HepG2 (cell line): ENCODE data around the gene RABGAP1. TPM values are rescaled to one million over a fixed set of nuclear protein-coding genes. Genes with fewer than 3 reads are reported as not detected.
A peak's percentile ranks its signal among the peaks of the same experiment; 100 is the strongest.

Experiments
- CAMTA2 ChIP-seq: sonication (generic); formaldehyde crosslinking; IDR thresholded peaks from 2 replicates; pipeline ENCODE4 v1.4.0; 2020; ENCODE audit warnings: mild to moderate bottlenecking, missing genetic modification reagents, borderline replicate concordance
- JUNB ChIP-seq: sonication (generic); formaldehyde crosslinking; IDR thresholded peaks from 2 replicates; pipeline ENCODE4 v1.8.0; 2022; ENCODE audit warnings: missing genetic modification reagents, mild to moderate bottlenecking, borderline replicate concordance
- LCORL ChIP-seq, 2 experiments: fragments of 450-650 bp in 1 of 2; sonication (generic) in 1 of 2; formaldehyde crosslinking in 1 of 2; IDR thresholded peaks; 2 replicates each; pipeline versions ENCODE4 v1.5.0 to v1.6.1; 2017 to 2020; ENCODE audit warnings: antibody characterized with exemption in 1 of 2, missing genetic modification reagents in 1 of 2
- REXO4 ChIP-seq: sonication (generic); formaldehyde crosslinking; IDR thresholded peaks from 2 replicates; pipeline ENCODE4 v1.8.0; 2022; ENCODE audit warnings: missing genetic modification reagents, mild to moderate bottlenecking, borderline replicate concordance
- ZMYM3 ChIP-seq: sonication (generic); formaldehyde crosslinking; IDR thresholded peaks from 2 replicates; pipeline ENCODE4 v1.5.1; 2020; ENCODE audit warnings: mild to moderate bottlenecking, missing genetic modification reagents
- ZNF343 ChIP-seq: sonication (generic); formaldehyde crosslinking; IDR thresholded peaks from 2 replicates; pipeline ENCODE4 v1.4.0; 2020; ENCODE audit warnings: mild to moderate bottlenecking, missing genetic modification reagents
- ZNF430 ChIP-seq: sonication (generic); formaldehyde crosslinking; IDR thresholded peaks from 2 replicates; pipeline ENCODE4 v1.9.0; 2021; ENCODE audit warnings: mild to moderate bottlenecking, missing genetic modification reagents
- ZNF501 ChIP-seq: sonication (generic); formaldehyde crosslinking; IDR thresholded peaks from 2 replicates; pipeline ENCODE4 v1.5.1; 2020; ENCODE audit warnings: mild to moderate bottlenecking, moderate library complexity, missing genetic modification reagents
- ZNF605 ChIP-seq: sonication (generic); formaldehyde crosslinking; IDR thresholded peaks from 2 replicates; pipeline ENCODE4 v1.8.0; 2022; ENCODE audit warnings: mild to moderate bottlenecking, missing genetic modification reagents
- ZNF776 ChIP-seq: sonication (generic); formaldehyde crosslinking; IDR thresholded peaks from 2 replicates; pipeline ENCODE4 v1.4.0; 2020; ENCODE audit warnings: mild to moderate bottlenecking, missing genetic modification reagents
- ZNF891 ChIP-seq: sonication (generic); formaldehyde crosslinking; IDR thresholded peaks from 2 replicates; pipeline ENCODE4 v1.5.0; 2020; ENCODE audit warnings: mild to moderate bottlenecking, missing genetic modification reagents
- polyA plus RNA-seq, 8 experiments: library from polyadenylated mRNA; depleted of rRNA in 3 of 8; stranded (reverse) in 7 of 8; unstranded in 1 of 8; fragments of >200 nt; fragmentation: Illumina TruSeq in 4 of 8; extraction: Trizol in 4 of 8; gene quantifications; 2 replicates each; pipeline versions ENCODE4 v1.2.1 to v1.2.3, GENCODE V29; 2011 to 2016; ENCODE audit warnings: low read depth in 4 of 8, missing spikeins in 1 of 8, mixed read lengths in 1 of 8; ENCODE audit not compliant: insufficient read depth in 1 of 8
- total RNA-seq, 5 experiments: library from RNA; depleted of rRNA; stranded (reverse); fragments of >200 nt; fragmentation: Illumina TruSeq; extraction: Trizol; gene quantifications; 2 replicates each; pipeline ENCODE4 v1.2.3, GENCODE V29; 2016; ENCODE audit warnings: low read depth in 1 of 5
- TF ChIP-seq, protein P1 (sequence below): sonication (generic); formaldehyde crosslinking; IDR thresholded peaks from 2 replicates; pipeline ENCODE4 v1.9.0; 2021; ENCODE audit warnings: missing genetic modification reagents, mild to moderate bottlenecking, borderline replicate concordance
- TF ChIP-seq, protein P2 (sequence below): sonication (generic); formaldehyde crosslinking; IDR thresholded peaks from 2 replicates; pipeline ENCODE4 v1.4.0; 2020; ENCODE audit warnings: missing genetic modification reagents, low read depth, mild to moderate bottlenecking, borderline replicate concordance
- TF ChIP-seq, protein P3 (sequence below): fragments of 450-650 bp; IDR thresholded peaks from 2 replicates; pipeline ENCODE4 v1.6.1; 2017; ENCODE audit warnings: mild to moderate bottlenecking
- TF ChIP-seq, protein P4 (sequence below): sonication (generic); formaldehyde crosslinking; IDR thresholded peaks from 2 replicates; pipeline ENCODE4 v1.4.0; 2020; ENCODE audit warnings: missing genetic modification reagents
- TF ChIP-seq, protein P5 (sequence below): sonication (generic); formaldehyde crosslinking; IDR thresholded peaks from 2 replicates; pipeline ENCODE4 v1.5.0; 2020; ENCODE audit warnings: missing genetic modification reagents, mild to moderate bottlenecking, borderline replicate concordance

RABGAP1 gene
- total and polyA plus RNA-seq, 2 of the 13 experiments (the other 11 are each of a cell fraction or from before 2014, with no cell fraction given), result 19.1 to 19.3 TPM

DNA sequence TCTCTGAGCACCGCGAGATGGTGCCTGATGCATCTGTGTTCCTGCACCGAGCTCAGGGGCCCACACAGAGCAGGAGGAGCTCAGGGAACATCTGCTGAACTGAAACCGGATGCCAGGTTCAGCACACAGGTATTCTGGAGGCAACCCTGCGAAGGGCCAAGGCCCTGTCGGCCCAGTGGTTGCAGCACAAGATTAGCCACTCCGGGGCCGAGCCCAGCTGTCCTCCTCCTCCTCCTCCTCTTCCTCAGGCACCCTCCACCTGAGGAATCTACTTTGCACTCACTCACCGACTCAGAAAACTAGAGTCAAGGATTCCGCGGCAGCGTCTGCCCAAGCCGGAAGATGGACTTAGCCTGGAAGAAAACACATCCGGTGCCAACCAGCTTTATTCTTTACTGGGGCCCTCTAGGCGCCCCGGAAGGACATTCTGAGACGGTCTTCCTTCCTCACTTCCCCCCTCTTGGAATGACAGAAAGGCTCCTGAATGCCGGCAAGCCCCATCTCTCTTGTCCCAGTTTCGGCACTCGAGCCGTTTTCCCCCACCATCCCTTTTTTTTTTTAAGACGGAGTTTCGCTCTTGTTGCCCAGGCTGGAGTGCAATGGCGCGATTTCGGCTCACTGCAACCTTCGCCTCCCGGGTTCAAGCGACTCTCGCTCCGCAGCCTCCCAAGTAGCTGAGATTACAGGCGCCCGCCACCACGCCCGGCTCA lies 27.7 kb upstream of the RABGAP1 start, which contains the start of gene ZBTB6 (continued):
- TF ChIP-seq ZNF501 (CRISPR knock-in tag) (peak; percentile 89), ZNF430 (CRISPR knock-in tag) (no peak; the same call in 1 of the 2 replicates), ZNF343 (CRISPR knock-in tag) (no peak), CAMTA2 (CRISPR knock-in tag) (no peak), ZNF776 (CRISPR knock-in tag) (no peak), LCORL (IDR thresholded peaks at IDR 0.05) (no peak), LCORL (CRISPR knock-in tag; IDR thresholded peaks at IDR 0.05) (no peak; the same call in 1 of the 2 replicates), ZNF891 (CRISPR knock-in tag) (peak; percentile 56), JUNB (no peak), REXO4 (CRISPR knock-in tag) (no peak), ZMYM3 (0 out of 2 replicates have a peak, but pooled peaks have one; percentile 62), ZNF605 (CRISPR knock-in tag) (no peak; the same call in 1 of the 2 replicates)
- TF ChIP-seq, protein P1, sequence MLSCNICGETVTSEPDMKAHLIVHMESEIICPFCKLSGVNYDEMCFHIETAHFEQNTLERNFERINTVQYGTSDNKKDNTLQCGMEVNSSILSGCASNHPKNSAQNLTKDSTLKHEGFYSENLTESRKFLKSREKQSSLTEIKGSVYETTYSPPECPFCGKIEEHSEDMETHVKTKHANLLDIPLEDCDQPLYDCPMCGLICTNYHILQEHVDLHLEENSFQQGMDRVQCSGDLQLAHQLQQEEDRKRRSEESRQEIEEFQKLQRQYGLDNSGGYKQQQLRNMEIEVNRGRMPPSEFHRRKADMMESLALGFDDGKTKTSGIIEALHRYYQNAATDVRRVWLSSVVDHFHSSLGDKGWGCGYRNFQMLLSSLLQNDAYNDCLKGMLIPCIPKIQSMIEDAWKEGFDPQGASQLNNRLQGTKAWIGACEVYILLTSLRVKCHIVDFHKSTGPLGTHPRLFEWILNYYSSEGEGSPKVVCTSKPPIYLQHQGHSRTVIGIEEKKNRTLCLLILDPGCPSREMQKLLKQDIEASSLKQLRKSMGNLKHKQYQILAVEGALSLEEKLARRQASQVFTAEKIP (CRISPR knock-in tag), result no peak
- TF ChIP-seq, protein P2, sequence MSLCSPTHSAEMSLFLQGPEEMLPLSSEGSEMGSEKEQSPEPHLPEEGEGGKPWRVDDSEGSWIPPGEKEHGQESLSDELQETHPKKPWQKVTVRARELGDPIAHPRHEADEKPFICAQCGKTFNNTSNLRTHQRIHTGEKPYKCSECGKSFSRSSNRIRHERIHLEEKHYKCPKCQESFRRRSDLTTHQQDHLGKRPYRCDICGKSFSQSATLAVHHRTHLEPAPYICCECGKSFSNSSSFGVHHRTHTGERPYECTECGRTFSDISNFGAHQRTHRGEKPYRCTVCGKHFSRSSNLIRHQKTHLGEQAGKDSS (CRISPR knock-in tag), result no peak
- TF ChIP-seq, protein P3, sequence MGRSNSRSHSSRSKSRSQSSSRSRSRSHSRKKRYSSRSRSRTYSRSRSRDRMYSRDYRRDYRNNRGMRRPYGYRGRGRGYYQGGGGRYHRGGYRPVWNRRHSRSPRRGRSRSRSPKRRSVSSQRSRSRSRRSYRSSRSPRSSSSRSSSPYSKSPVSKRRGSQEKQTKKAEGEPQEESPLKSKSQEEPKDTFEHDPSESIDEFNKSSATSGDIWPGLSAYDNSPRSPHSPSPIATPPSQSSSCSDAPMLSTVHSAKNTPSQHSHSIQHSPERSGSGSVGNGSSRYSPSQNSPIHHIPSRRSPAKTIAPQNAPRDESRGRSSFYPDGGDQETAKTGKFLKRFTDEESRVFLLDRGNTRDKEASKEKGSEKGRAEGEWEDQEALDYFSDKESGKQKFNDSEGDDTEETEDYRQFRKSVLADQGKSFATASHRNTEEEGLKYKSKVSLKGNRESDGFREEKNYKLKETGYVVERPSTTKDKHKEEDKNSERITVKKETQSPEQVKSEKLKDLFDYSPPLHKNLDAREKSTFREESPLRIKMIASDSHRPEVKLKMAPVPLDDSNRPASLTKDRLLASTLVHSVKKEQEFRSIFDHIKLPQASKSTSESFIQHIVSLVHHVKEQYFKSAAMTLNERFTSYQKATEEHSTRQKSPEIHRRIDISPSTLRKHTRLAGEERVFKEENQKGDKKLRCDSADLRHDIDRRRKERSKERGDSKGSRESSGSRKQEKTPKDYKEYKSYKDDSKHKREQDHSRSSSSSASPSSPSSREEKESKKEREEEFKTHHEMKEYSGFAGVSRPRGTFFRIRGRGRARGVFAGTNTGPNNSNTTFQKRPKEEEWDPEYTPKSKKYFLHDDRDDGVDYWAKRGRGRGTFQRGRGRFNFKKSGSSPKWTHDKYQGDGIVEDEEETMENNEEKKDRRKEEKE, result no peak
- TF ChIP-seq, protein P4, sequence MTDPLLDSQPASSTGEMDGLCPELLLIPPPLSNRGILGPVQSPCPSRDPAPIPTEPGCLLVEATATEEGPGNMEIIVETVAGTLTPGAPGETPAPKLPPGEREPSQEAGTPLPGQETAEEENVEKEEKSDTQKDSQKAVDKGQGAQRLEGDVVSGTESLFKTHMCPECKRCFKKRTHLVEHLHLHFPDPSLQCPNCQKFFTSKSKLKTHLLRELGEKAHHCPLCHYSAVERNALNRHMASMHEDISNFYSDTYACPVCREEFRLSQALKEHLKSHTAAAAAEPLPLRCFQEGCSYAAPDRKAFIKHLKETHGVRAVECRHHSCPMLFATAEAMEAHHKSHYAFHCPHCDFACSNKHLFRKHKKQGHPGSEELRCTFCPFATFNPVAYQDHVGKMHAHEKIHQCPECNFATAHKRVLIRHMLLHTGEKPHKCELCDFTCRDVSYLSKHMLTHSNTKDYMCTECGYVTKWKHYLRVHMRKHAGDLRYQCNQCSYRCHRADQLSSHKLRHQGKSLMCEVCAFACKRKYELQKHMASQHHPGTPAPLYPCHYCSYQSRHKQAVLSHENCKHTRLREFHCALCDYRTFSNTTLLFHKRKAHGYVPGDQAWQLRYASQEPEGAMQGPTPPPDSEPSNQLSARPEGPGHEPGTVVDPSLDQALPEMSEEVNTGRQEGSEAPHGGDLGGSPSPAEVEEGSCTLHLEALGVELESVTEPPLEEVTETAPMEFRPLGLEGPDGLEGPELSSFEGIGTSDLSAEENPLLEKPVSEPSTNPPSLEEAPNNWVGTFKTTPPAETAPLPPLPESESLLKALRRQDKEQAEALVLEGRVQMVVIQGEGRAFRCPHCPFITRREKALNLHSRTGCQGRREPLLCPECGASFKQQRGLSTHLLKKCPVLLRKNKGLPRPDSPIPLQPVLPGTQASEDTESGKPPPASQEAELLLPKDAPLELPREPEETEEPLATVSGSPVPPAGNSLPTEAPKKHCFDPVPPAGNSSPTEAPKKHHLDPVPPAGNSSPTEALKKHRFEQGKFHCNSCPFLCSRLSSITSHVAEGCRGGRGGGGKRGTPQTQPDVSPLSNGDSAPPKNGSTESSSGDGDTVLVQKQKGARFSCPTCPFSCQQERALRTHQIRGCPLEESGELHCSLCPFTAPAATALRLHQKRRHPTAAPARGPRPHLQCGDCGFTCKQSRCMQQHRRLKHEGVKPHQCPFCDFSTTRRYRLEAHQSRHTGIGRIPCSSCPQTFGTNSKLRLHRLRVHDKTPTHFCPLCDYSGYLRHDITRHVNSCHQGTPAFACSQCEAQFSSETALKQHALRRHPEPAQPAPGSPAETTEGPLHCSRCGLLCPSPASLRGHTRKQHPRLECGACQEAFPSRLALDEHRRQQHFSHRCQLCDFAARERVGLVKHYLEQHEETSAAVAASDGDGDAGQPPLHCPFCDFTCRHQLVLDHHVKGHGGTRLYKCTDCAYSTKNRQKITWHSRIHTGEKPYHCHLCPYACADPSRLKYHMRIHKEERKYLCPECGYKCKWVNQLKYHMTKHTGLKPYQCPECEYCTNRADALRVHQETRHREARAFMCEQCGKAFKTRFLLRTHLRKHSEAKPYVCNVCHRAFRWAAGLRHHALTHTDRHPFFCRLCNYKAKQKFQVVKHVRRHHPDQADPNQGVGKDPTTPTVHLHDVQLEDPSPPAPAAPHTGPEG (CRISPR knock-in tag), result no peak
- TF ChIP-seq, protein P5, sequence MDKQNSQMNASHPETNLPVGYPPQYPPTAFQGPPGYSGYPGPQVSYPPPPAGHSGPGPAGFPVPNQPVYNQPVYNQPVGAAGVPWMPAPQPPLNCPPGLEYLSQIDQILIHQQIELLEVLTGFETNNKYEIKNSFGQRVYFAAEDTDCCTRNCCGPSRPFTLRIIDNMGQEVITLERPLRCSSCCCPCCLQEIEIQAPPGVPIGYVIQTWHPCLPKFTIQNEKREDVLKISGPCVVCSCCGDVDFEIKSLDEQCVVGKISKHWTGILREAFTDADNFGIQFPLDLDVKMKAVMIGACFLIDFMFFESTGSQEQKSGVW (CRISPR knock-in tag), result no peak
